GM13976 (cell line): ENCODE data around the gene ABLIM1.

Experiments used
- DNase-seq: peaks from one replicate; pipeline ENCODE4 v3.0.0; 2012; ENCODE audit warnings: low spot score
- CTCF ChIP-seq: IDR thresholded peaks from 2 replicates; pipeline ENCODE4 v1.5.1; 2012; ENCODE audit warnings: borderline replicate concordance, mild to moderate bottlenecking; ENCODE audit not compliant: insufficient read depth; ENCODE audit errors: extremely low read depth, missing control alignments, control extremely low read depth
- in situ Hi-C: fragments of 300-500 bp; cut with MboI; formaldehyde crosslinking; loops from one replicate; pipeline ENCODE4 v1.12.0; 2022; ENCODE audit warnings: low sequenced_read_pairs, mixed read lengths, inconsistent platforms; ENCODE audit not compliant: unreplicated experiment

ABLIM1 gene

GRCh38 chr10:114384181-114384580 lies 273.9 kb downstream of the ABLIM1 start:
- DNase-seq: no peak
- in situ Hi-C loops: no loop called here
- no peak for TF ChIP-seq CTCF
